DMS53 treated with DMSO at 0.1 percent for 48 hours (cell line): Measurements from ENCODE around the gene CCDC154.

Experiments used
- DNase-seq: peaks from one replicate; lab custom pipeline; 2025; ENCODE audit not compliant: unreplicated experiment; lab: John Stamatoyannopoulos, UW

The CCDC154 gene

DNA sequence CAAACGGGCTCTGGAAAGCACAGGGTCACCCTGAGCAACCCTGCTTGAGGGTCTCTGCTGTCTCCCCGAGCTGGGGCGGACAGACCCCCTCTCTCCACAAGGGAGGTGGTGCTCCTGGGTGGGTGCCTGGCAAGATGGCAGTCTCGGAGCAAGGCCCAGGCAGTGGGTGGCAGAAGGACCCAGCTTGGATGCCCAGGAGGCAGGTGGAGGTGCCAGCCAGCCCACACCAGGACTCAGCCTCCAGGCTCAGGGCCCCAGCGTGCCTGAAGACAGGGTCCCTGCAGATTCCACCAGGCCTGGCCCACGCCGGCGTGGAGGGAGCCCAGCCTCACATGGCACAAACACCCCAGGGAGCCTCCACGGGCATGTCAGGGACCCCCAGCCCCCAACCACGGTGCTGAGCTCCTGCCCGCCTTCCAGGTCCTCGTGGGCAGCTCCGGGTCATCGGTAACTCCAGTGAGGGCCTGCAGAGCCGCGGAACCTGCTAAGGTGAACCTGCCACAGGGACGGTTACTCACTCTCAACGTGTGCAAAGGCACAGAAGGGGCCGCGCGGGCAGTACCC lies 50.7 kb downstream of the CCDC154 start:
- no peak for DNase-seq

DNA sequence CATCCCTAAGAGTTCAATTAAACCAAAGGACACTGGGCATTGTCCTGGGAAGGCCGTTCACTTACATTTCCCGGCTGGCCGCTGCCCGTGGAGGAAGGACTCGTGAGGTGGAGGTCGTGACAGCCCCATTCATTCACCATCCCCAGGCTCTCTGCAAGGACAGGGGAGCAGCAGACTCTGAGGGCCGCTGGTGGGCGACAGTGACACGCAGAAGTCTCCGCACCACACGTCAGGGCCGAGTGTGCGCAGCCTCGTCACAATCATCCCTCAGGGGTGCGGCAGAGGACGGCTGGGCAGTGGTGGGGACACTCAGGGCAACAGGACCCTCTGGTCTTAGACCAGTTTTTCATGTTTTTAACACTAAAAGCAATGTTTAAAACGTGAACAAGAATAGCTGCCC lies 51.5 kb downstream of the CCDC154 start:
- no peak for DNase-seq

DNA sequence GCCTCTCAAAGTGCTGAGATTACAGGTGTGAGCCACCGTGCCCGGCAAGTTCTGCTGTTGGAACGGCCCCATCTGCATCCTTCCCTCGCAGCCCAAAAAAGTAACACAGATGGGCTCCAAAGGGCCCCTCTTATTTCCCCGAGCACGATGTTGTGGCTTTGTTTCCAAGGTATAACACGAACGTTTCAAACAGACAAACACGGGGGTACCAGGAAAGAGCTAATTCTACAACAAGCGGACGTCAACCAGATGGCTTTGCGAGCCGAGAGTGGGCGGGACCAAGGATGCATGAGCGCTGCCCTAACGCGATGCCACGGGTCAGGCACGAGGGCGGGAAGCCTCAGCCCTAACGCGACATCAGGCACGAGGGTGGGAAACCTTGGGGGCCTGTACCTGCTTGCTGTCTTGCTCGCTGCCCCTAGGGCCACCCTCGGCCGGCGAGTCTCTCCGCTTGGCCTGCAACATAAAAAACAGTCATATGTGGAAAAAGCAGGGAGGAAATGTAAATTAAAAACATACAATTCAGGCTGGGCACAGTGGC lies 54.0 kb downstream of the CCDC154 start:
- DNase-seq, result no peak

DNA sequence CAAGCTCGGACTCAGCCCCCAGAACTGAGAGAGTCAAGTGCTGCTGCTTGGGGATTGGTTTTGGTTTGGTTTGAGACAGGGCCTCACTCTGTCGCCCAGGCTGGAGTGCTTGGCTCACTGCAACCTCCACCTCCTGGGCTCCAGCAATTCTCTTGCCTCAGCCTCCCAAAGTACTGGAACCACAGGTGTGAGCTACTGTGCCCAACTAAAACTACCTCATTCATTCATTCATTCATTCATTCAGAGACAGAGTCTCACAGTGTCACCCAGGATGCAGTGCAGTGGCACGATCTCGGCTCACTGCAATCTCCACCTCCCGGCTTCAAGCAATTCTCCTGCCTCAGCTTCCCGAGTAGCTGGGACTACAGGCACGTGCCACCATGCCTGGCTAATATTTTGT lies 54.6 kb downstream of the CCDC154 start:
- no peak for DNase-seq

DNA sequence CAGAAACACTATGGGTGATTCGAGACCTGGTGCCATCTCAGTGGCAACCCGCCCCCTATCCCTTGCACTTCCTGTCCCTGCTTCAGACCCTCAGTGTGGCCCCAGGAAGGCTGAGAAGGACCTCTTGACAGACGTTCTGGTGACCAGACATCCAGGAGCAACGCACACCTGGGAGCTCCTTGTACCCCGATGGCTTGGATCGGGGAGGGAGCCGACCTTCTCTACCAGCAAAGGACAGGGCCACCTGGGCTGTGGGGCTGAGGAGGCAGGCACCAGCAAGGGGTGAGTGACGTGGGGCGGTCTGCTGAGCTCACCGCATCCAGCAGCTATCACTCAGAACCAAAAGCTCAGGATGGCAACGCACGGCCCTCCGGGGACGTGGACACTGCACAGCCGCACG lies 57.0 kb downstream of the CCDC154 start:
- DNase-seq, result no peak

DNA sequence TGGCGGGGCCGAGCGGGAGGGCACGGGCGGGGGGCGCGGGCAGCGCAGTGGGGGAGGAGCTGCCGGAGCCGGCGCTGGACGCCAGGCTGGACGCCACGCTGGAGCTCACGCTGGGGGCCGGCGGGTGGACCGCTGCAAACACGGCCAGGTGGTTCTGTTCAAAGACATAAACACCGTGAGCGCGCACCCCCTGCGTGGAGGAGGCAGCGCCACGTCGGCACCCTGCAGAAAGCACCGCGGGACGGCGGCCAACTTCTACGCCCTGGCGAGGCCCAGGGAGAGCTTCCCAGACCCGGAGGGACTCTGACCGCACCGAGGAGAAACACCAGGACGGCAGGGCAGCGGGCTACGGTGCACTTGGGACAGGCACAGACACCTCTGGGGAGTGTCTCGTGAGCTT lies 59.1 kb downstream of the CCDC154 start:
- DNase-seq, result no peak
